Stimulated activated CD4-positive, alpha-beta T cell treated with anti-CD3 and anti-CD28 coated beads, Interleukin-1b, Interleukin-23, amount 100 ng/mL, for 4 hours (primary cell): Measurements from ENCODE around the gene POP4.

Source experiments
- DNase-seq, 2 donors: peaks; one replicate each; pipeline ENCODE4 v3.0.0-alpha.2; 2020; ENCODE audit warnings: low read depth in 2 of 2

The POP4 gene

DNA sequence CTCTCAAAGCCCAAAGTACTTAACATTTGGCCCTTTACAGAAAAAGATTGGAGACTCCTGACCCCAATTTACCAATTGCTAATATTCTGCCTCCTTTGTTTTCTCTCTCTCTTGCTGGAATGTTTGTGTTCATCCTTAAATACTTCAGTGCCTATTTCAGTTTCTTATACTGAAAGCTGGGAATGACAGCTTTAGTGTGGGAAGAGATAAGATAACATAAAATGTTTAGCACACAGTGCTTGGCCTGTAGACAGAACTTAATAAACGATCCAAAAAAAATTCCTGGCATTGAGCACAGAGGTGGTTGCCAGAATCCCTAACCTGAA lies 56.2 kb downstream of the POP4 start:
- DNase-seq: no peak

DNA sequence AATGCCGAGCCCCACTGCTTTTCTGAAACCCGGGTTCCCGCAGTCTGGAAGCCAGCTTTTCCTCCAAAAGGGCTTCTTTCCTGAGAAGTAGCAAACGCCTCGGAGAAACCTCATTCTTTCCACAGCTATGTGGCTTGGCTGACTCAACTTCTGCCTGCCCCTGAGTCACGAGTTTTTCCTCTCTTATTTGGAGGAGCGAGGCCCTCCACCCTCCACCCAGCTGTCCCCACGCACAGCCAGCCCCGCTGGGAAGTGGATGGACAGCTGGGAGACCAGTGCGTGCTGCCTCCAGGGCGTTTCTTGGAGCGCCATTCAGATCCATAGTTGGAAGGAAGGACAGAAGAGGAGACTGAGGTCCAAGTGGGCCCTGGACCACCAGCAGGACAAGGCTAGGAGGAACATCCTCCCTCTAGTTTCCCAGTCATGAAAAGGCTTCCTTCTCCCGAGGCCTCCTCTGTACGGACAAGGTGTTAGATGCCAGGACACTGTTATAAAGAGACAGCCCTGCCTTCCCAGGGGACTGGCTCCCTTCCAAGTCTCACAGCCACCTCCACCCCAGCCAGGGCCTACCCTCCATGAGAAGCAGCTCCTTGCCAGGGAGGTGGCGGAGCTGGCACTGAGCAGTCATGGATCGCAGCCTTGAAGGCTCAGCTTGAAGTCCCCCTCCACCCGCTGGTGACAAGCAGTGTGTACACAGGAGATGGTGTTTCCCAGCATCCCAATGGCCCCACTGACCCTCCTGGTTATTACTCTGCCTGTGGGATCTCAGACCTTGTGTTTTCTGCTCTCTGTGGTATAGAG lies 56.7 kb downstream of the POP4 start:
- no peak for DNase-seq

DNA sequence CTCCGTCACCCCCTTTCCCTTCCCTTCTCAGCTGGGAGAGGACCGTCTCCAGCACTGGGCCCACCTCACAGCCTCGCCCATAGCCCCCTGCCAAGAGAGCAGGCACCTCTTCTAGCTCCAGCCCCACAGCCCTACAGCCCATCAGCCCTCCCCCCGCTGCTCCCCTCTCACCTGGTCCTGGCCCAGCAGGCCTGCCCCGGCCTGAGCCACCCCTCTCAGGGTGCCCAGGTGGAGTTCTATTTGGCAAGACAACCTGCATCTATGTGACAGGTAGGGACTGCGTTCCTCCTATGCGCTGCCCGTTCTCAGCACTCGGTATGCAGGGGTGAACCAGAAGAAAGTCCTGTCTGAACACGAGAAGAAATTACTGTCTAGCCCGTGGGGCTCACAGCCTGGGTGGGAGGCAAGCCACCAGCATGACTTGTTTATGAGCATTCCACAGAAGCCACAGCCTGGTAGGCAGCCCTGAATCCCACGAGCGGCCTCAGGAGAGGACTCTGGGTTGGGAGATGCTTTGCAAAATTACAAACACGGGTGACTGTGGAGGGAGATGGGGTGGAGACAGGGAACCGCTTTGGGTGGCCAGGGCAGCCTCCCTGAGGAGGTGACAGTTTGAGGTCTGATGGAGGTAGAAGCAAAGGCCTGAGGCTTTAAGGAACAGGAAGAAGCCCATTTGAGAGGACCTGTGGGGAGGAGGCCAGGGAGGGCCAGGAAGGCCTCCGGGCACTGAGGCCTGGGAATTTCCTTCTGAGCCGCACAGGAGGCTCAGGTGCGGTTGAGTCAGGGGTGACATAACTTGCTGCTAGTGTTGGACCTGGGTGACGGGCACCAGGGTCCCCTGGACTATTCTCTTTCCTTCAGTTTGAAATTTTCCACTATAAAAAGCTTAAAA lies 58.0 kb downstream of the POP4 start:
- DNase-seq: no peak

DNA sequence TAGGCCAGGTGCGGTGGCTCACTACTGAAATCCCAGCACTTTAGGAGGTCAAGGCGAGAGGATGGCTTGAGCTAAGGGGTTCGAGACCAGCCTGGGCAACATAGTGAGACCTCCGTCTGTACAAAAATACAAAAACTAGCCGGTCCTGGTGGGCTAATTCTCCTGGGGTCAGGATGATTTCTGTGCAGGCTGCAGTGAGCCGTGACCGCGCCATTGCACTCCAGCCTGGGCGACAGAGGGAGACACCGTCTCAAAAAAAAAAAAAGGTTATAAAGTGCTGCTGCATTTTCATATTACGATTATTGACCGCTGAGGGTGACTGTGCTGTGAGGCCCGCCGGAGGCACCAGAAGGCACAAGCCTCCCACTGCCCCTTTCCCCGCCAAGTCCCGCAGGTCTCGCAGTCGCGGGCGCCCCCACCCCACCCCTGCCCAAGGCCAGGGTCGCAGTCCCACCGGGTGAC lies 58.7 kb downstream of the POP4 start:
- DNase-seq: no peak

DNA sequence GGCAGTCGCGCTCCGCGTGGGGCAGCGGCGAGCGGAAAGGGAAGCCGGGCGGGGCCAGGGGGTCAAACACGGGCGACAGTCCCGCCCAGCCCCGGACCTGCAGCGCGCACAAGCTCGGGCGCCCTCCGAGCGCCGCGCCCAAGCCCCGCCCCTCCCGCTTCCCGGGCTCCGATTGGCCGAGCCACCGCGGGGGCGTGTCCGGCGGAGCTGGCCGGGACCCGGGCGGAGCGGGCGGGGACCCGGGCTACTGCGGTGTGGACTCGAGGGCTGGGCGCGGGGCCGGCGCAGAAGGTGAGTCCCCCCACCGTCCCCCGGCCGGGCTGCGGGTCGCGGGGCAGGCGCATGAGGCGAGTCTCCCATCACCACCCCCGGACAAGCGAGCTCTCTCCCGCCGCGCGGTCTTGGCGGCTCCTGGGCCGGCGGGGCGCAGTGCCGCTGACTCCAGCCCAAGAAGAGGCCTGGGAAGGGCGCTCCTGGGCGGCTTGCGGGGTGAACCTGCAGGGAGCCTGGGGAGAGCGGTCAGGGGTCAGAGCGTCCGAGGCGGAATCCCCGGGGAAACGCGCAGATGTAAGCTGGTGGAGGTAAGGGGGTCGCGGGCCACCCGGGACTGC lies 59.2 kb downstream of the POP4 start, which contains the start of gene PLEKHF1:
PLEKHF1 (plus strand) TSS at position 247 of the 611 bp plus-strand sequence. CDS start 8,379 bp downstream, outside the sequence.
- DNase-seq: peak; percentile 69 to 87

GRCh38 chr19:29665826-29666577 lies 59.9 kb downstream of the POP4 start:
- no peak for DNase-seq
